Spleen (tissue), 11 donors: ENCODE data around the gene SELP. TPM values are rescaled to one million over a fixed set of nuclear protein-coding genes. Genes with fewer than 3 reads are reported as not detected.

ENCODE experiments used
- DNase-seq: peaks from one replicate; pipeline ENCODE4 v3.0.0-alpha.2; 2020
- H3K27ac ChIP-seq, 8 donors: fragments of 200-600 bp; sonication (generic) in 7 of 8; 1 replicate in 4 of 8; 2 replicates in 4 of 8; pipeline versions ENCODE4 v1.5.0 to v1.8.0; 2016 to 2021; ENCODE audit warnings: inconsistent platforms in 4 of 8, mild to moderate bottlenecking in 4 of 8, moderate library complexity in 1 of 8
- H3K27me3 ChIP-seq, 7 donors: fragments of 200-600 bp; sonication (generic) in 6 of 7; replicated peaks in 1 of 7; 1 replicate in 4 of 7; 2 replicates in 3 of 7; pipeline versions ENCODE4 v1.5.0 to v1.8.0; 2016 to 2021; ENCODE audit warnings: inconsistent platforms in 3 of 7, mild to moderate bottlenecking in 1 of 7
- H3K36me3 ChIP-seq, 6 donors: fragments of 200-600 bp; sonication (generic) in 5 of 6; 1 replicate in 4 of 6; 2 replicates in 2 of 6; pipeline versions ENCODE4 v1.5.0 to v1.8.0; 2016 to 2021; ENCODE audit warnings: inconsistent platforms in 2 of 6
- H3K4me1 ChIP-seq, 6 donors: fragments of 200-600 bp; sonication (generic) in 5 of 6; 1 replicate in 3 of 6; 2 replicates in 3 of 6; pipeline versions ENCODE4 v1.5.0 to v1.8.0; 2016 to 2021; ENCODE audit warnings: inconsistent platforms in 3 of 6
- H3K4me3 ChIP-seq, 8 donors: fragments of 200-600 bp; sonication (generic) in 7 of 8; 1 replicate in 4 of 8; 2 replicates in 4 of 8; pipeline versions ENCODE4 v1.5.0 to v1.8.0; 2016 to 2021; ENCODE audit warnings: inconsistent platforms in 4 of 8, mild to moderate bottlenecking in 4 of 8, moderate library complexity in 2 of 8
- H3K9me3 ChIP-seq, 8 donors: fragments of 200-600 bp; sonication (generic) in 7 of 8; 1 replicate in 4 of 8; 2 replicates in 4 of 8; pipeline versions ENCODE4 v1.5.0 to v1.8.0; 2016 to 2021; ENCODE audit warnings: inconsistent platforms in 4 of 8
- POLR2A ChIP-seq, 3 donors: fragments of 450-650 bp; IDR thresholded peaks; one replicate each; pipeline ENCODE4 v1.5.1; 2017; ENCODE audit warnings: antibody characterized with exemption in 3 of 3, mild to moderate bottlenecking in 1 of 3
- POLR2AphosphoS5 ChIP-seq, 3 donors: sonication (generic); formaldehyde crosslinking; IDR thresholded peaks; one replicate each; pipeline ENCODE4 v1.5.1; 2017; ENCODE audit warnings: antibody characterized with exemption in 3 of 3
- WGBS, 5 donors: extraction: QIAGEN DNeasy Blood & Tissue Kit in 3 of 5; methylation state at CpG; one replicate each; pipeline versions ENCODE4 v1.1.5 to v1.1.7; 2013 to 2018; 5-methylcytosine and 5-hydroxymethylcytosine counted together
- intact Hi-C: fragments of 100-400 bp; cut with DNase I; formaldehyde crosslinking; loops from one replicate; pipeline ENCODE4 v1.15.0; 2023; ENCODE audit warnings: low total_unique reads
- polyA plus RNA-seq, 3 donors: library from polyadenylated mRNA; stranded (reverse); fragments of 200-250 nt; gene quantifications; one replicate each; pipeline ENCODE4 v1.2.1, GENCODE V29; 2013
- total RNA-seq, 7 donors: library from RNA; depleted of rRNA in 3 of 7; stranded (reverse); fragments of >200 nt in 3 of 7; fragmentation: NEBNext Ultra II Directional in 4 of 7; extraction: Animal tissue kit (Norgen Biotek cat#: 25700) in 4 of 7; gene quantifications; one replicate each; pipeline versions ENCODE4 v1.1.0 to v1.2.1, GENCODE V29; 2016 to 2021
- TF ChIP-seq, protein P1 (sequence below), 11 experiments: fragments of 200-600 bp in 7 of 11; fragments of 450-650 bp in 4 of 11; sonication (generic) in 4 of 11; IDR thresholded peaks in 8 of 11; conservative IDR thresholded peaks in 3 of 11; 1 replicate in 7 of 11; 2 replicates in 4 of 11; pipeline versions ENCODE4 v1.4.0 to v1.8.0; 2016 to 2021; ENCODE audit warnings: antibody characterized with exemption in 11 of 11, inconsistent platforms in 4 of 11, mild to moderate bottlenecking in 1 of 11
- donor health status: healthy with polysubstance abuse.
- donor health status: DM: no; HTN: no; CAD: no; lungs with moderate emphysema.
- donor health status: DM: no; HTN: no; CAD: no.
- donor health status: Bipolar disorder and iron deficiency.
- donor health status: healthy.
- donor health status: DM: no; HTN: no; CAD: no.
- donor health status: DM: yes; HTN: yes; CAD: no.

Gene SELP
- total and polyA plus RNA-seq, 10 donors: 0.97 to 7.6 (median 4.1) TPM

DNA sequence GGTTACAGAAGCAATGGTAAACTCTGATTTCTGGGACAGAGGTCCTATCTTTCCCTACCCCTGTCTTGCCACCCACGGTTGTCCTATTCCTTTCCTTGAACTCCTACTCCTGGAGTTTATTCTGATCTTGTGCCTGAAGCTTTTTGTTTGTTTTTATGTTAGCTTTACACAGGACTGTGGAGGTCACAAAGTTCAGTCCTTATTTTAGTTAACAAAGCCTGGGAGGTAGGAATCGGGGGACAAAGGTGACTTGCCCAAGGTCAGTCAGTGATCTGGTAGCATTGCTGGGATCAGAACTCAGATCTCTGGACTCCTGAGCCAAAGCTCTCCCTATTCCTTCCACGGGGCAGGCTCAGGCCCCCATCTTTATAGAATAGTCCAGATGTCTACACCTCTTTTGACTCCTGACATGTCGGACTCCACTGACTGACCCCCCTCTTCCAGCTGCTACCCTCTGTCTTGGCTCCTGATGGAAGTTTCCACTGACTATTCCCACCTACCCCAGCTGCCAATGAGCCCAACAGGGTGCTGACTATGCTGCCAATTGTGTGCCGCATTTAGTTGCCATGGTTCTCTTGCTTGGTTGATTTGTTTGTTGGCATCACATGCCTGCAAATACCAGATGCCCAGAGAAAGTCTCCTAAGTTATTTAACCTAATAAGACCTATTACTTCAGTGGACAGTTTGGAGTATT, 53.5 kb downstream of the SELP start:
- no peak for DNase-seq
- Histone ChIP-seq H3K36me3 (peaks cover 0 to 5% (median 0%) of the 10 kb centered on the region in 6 donors), H3K9me3 (no peaks in the 10 kb centered on the region), H3K4me3 (no peak overlapping the region), H3K4me1 (no peaks in the 10 kb centered on the region), H3K27me3 (peaks cover 0 to 17% (median 0%) of the 10 kb centered on the region in 7 donors), H3K27ac (no peak overlapping the region)
- intact Hi-C loops: no loop called here
- no peak for TF ChIP-seq POLR2AphosphoS5 (IDR thresholded peaks at IDR 0.05)
- TF ChIP-seq, protein P1, sequence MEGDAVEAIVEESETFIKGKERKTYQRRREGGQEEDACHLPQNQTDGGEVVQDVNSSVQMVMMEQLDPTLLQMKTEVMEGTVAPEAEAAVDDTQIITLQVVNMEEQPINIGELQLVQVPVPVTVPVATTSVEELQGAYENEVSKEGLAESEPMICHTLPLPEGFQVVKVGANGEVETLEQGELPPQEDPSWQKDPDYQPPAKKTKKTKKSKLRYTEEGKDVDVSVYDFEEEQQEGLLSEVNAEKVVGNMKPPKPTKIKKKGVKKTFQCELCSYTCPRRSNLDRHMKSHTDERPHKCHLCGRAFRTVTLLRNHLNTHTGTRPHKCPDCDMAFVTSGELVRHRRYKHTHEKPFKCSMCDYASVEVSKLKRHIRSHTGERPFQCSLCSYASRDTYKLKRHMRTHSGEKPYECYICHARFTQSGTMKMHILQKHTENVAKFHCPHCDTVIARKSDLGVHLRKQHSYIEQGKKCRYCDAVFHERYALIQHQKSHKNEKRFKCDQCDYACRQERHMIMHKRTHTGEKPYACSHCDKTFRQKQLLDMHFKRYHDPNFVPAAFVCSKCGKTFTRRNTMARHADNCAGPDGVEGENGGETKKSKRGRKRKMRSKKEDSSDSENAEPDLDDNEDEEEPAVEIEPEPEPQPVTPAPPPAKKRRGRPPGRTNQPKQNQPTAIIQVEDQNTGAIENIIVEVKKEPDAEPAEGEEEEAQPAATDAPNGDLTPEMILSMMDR (IDR thresholded peaks at IDR 0.05 in 8 of 11, conservative IDR thresholded peaks at IDR 0.05 in 3 of 11): no peak
- TF ChIP-seq POLR2A (IDR thresholded peaks at IDR 0.05): no peak
- WGBS, 5 donors: 79 to 95% (median 87%) methylated on average over 5 of the region's 5 CpGs

DNA sequence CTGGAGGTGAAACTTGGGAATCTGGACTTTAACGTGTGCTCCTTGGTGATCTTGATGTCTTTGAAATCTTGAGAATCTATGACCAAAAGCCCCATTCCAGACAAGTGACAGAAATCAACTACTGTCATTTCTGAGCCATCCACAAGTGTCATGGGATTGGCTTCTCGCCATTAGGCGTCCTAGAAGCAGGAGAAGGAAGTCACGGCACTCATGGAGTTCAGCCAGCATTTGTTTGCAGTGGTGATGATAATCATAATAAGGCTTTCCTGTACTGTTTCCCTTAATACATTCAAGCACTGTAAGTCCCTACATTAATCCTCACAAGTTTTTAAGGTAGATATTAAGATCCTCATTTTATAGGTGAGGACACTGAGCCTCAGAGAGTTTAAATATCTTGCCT, 55.6 kb downstream of the SELP start:
- 41 to 62% (median 45%) methylated on average over 4 of the region's 4 CpGs for WGBS, 5 donors
- Histone ChIP-seq H3K9me3 (no peaks in the 10 kb centered on the region), H3K4me1 (no peaks in the 10 kb centered on the region), H3K27me3 (peaks cover 0 to 4% (median 0%) of the 10 kb centered on the region in 7 donors), H3K36me3 (peaks cover 0 to 5% (median 0%) of the 10 kb centered on the region in 6 donors), H3K27ac (no peak overlapping the region), H3K4me3 (no peak overlapping the region)
- TF ChIP-seq POLR2AphosphoS5 (IDR thresholded peaks at IDR 0.05) (no peak), POLR2A (IDR thresholded peaks at IDR 0.05) (no peak)
- TF ChIP-seq, protein P1 (IDR thresholded peaks at IDR 0.05 in 8 of 11, conservative IDR thresholded peaks at IDR 0.05 in 3 of 11): no peak
- no peak for DNase-seq
- intact Hi-C loops: no loop called here

DNA sequence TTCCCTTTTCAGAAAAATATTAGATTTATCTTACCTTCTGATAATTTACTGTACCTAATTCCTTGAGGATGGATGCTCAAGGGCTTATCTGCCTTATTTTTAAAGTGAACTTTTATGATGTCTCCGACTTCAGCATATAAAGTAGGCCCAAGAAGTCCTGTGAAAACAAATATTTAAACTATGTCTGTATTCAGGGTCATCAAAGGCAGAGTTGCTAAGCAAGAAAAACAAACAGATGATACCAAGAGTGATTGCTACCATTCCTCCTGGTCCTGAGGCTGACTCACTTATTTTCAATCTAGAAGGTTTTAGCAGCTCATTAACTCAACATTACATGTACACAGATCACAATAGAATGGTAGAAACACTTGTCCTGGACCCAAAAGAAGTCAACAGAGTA, 57.7 kb downstream of the SELP start:
- intact Hi-C loops: no loop called here
- Histone ChIP-seq H3K27ac (no peak overlapping the region), H3K4me1 (no peaks in the 10 kb centered on the region), H3K4me3 (no peak overlapping the region), H3K36me3 (peaks cover 0 to 5% (median 0%) of the 10 kb centered on the region in 6 donors), H3K27me3 (peaks cover 0 to 4% (median 0%) of the 10 kb centered on the region in 7 donors), H3K9me3 (no peaks in the 10 kb centered on the region)
- no peak for TF ChIP-seq POLR2AphosphoS5 (IDR thresholded peaks at IDR 0.05)
- TF ChIP-seq, protein P1 (IDR thresholded peaks at IDR 0.05 in 8 of 11, conservative IDR thresholded peaks at IDR 0.05 in 3 of 11): no peak
- no peak for TF ChIP-seq POLR2A (IDR thresholded peaks at IDR 0.05)
- no peak for DNase-seq
- WGBS, 5 donors: 70 to 81% (median 77%) methylated on average over 1 of the region's 1 CpG

DNA sequence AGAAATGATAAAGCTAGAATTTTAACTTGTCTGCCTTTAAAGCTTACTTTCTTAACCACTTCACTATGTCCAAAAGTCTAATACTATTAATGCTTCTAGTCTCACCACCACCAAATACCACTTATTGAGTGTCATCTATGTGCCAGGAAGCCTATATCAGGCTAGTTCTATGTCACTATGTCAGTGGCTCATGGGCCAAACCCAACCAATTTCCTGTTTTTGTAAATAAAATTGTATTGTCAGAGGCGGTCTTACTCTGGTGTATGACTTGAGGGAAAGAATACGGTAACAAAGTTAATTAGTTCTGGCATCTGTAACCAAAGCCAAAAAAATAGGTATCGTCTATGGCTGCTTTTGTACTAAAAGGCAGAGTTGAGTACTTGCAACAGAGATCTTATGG, 58.5 kb downstream of the SELP start:
- Histone ChIP-seq H3K9me3 (no peaks in the 10 kb centered on the region), H3K36me3 (peaks cover 0 to 5% (median 0%) of the 10 kb centered on the region in 6 donors), H3K4me1 (no peaks in the 10 kb centered on the region), H3K27me3 (peaks cover 0 to 4% (median 0%) of the 10 kb centered on the region in 7 donors), H3K4me3 (no peak overlapping the region), H3K27ac (no peak overlapping the region)
- no peak for TF ChIP-seq POLR2AphosphoS5 (IDR thresholded peaks at IDR 0.05)
- no peak for TF ChIP-seq POLR2A (IDR thresholded peaks at IDR 0.05)
- TF ChIP-seq, protein P1 (IDR thresholded peaks at IDR 0.05 in 8 of 11, conservative IDR thresholded peaks at IDR 0.05 in 3 of 11): no peak
- intact Hi-C loops: no loop called here
- no peak for DNase-seq
- 83 to 95% (median 88%) methylated on average over 3 of the region's 3 CpGs for WGBS, 5 donors
